Stimulated activated CD8-positive, alpha-beta memory T cell treated with anti-CD3 and anti-CD28 coated beads, Interleukin-2, amount 100 ng/mL, for 1 hour (primary cell): Measurements from ENCODE around the gene CHRNB1.

Source experiments
- DNase-seq, 2 donors: peaks; one replicate each; pipeline ENCODE4 v3.0.0-alpha.2; 2020; ENCODE audit warnings: low read depth in 2 of 2

Gene CHRNB1, protein sequence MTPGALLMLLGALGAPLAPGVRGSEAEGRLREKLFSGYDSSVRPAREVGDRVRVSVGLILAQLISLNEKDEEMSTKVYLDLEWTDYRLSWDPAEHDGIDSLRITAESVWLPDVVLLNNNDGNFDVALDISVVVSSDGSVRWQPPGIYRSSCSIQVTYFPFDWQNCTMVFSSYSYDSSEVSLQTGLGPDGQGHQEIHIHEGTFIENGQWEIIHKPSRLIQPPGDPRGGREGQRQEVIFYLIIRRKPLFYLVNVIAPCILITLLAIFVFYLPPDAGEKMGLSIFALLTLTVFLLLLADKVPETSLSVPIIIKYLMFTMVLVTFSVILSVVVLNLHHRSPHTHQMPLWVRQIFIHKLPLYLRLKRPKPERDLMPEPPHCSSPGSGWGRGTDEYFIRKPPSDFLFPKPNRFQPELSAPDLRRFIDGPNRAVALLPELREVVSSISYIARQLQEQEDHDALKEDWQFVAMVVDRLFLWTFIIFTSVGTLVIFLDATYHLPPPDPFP

DNA sequence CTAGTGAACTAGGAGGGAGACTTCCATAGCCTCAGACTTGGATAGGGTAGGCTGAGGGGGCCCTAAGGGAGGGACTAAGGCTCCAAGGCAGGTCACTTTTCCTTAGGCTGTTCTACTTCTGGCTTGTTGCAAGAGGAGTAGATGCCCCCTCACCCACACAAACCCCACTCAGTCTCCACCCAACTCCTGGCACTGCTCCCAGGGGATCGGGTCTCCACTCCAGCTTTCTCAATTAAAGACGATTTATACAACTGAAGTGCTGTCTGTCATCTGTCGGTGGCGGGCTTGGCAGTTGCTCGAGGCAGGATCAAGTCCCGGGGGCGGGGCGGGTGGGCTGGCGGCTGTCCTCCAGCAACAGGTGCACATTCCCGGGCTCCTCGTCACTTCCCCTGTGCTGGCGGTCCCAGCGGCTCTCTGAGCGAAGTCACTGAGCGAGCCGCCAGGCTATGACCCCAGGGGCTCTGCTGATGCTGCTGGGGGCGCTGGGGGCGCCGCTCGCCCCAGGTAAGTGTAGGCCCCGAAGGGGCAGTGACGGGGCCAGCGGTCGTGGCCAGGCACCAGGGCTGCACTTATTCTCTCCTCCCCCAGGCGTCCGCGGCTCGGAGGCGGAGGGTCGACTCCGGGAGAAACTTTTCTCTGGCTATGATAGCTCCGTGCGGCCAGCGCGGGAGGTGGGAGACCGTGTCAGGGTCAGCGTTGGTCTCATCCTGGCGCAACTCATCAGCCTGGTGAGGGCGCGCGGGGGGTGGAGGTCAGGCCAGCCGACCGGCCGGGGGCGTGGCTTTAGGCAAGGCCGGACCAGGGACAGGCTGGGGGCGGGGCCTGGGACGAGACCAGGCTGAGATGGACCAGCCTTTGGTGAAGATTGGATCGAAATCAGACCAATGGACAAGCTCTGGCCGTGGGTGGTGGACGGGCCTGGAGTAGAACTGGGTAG is at the start of gene CHRNB1:
Gene CHRNB1, plus strand, starts transcription at position 380 of the 937 bp plus-strand sequence. Its CDS starts 67 bp downstream, at position 447.
- DNase-seq = no peak

DNA sequence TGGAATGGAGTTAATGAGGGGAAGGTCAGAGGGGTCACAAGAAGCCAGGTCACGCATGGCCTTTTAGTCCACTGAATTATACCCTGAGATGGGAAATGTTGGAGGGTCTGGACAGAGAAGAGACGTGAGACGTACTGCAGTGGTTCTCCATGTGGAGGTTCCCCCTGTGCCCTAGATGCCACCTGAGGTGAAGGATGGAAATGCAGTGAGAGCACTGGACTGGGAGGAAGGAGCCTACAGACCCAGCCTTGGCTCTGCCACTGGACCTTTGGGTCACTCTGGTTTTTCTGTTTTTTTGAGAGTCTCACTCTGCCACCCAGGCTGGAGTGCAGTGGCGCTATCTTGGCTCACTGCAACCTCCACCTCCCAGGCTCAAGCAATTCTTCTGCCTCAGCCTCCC is 48.7 kb upstream of the CHRNB1 start:
- DNase-seq = no peak

DNA sequence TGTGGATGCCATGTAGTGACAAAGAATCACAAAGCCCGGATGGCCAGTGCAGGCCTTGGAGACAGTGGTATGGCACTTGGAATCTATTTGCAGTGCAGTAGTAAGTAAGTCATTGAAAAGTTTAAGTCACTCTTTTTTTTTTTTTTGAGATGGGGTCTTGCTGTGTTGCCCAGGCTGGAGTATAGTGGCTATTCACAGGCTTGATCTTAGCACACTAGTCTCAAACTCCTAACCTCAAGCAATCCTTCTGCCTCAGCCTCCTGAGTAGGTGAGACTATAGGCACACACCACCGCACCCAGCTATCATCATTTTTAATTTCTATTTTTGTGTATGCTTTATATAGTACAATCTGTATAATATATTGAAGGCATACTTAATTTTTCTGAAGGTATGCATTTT is 46.2 kb upstream of the CHRNB1 start:
- no peak for DNase-seq

DNA sequence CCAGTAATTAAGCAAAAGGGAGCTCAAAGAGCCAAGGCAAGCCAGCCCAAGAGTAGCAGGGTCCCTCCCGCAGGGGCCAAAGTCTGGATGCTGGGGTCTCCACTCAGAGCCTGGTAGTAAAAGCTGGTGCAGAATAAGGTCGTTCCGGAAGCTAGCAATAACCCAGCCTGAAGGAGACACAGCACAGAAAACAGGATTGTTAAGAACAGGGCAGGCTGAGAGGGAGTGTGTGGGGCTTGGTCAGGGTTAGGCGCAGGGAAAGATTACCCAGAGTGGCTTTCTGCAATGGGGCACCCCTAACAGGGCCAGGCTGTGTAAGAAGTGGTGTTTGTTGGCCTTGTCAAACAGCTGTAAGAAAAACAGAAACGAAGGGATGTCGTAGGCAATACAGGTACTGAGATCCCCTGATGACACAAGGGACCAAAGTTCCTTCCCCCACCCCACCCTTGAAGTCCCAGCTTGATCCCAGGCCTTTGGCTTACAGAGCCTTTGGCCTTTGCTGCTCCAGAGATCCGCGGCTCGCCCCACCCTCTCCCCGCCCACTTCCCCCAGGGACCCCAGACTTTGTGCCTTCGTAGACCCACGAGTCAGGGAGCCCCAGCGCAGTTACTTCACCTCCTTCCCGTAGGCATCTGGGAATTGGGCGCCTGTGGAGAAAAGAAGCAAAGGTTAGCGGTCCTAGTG is 41.7 kb upstream of the CHRNB1 start:
- no peak for DNase-seq

DNA sequence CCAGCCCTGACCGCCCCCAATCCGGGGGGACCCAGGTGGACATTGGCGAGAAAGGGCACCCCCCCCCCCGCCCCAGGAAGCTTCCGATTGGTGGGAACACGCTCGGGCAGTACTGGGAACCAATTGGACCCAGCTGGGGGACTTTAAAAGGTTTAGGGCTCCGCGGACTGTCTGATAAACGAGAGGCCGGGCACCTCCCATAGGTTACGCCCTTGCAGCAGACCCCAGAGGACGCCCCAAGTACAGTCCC is 41.2 kb upstream of the CHRNB1 start:
- no peak for DNase-seq

DNA sequence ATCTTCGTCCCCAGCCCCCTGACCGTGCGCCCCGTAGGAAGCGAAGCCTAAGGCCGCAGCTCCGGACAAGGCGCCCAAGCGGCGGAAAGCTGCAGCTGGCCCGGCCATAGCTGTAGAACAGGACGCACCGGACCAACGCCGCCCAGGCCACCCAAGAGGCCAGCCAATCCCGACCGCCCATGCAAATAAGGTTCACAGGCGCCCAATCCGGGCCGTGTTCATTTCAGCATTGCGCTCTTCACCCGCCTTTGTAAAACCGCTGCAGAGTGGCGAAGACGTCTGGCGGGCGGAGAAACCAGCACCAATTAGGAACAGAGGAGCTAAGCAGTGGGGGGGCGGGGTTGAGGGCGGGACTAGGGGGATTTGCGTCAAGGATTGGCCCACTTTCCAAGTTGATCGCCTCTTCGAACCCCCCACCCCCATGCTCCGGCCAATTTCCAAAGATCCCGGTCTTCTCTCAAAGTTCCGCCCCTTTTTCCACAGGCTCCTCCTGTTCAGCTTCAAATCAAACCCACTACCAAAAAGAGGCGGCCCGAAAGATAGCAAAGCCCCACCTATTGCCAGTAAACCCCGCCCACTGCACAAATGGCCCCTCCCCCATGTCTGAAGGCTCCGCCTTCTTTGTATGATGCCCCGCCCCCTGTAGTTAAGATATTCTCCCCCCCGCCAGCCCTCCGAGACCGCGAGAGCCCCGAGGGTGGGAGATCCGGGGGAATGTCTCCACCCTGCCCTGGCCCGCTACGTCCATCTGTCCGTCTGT is 40.7 kb upstream of the CHRNB1 start, which contains the start of gene TMEM256:
Gene TMEM256, minus strand, starts transcription at position 121 of the 760 bp plus-strand sequence. Its CDS starts 13 bp downstream, at position 108.
- peak; percentile 91 to 92 for DNase-seq

DNA sequence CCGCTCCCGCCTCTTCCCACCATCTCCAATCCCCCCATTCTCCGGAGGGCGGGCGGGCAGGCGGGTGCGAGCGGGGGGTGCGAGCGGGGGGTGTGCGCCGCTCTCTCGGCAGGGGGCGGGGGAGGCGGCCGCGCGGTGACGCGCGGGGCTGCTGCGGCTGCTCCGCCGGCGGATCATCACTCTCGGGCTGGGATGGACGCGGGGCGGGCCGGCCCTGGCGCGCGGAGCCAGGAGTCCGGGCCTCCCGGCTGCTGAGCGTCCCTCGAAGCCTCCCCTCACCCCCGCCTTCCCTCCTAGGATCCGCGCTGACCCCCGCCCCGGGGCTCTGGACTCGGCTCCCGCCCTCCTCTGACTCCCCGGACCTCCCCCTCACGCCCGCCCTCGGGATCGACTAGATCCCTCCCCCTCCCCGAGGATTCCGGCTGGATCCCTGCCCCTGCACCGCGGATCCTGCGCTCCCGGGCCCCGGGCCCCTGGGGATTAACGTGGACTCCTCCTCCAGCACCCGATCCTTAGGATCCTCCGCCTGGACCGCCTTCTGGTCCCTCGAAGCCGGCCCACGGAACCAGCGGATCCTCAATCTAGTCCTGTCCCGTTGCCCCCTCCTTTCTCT is 40.0 kb upstream of the CHRNB1 start:
- peak in 1 of 2 donors; percentile 38 for DNase-seq

DNA sequence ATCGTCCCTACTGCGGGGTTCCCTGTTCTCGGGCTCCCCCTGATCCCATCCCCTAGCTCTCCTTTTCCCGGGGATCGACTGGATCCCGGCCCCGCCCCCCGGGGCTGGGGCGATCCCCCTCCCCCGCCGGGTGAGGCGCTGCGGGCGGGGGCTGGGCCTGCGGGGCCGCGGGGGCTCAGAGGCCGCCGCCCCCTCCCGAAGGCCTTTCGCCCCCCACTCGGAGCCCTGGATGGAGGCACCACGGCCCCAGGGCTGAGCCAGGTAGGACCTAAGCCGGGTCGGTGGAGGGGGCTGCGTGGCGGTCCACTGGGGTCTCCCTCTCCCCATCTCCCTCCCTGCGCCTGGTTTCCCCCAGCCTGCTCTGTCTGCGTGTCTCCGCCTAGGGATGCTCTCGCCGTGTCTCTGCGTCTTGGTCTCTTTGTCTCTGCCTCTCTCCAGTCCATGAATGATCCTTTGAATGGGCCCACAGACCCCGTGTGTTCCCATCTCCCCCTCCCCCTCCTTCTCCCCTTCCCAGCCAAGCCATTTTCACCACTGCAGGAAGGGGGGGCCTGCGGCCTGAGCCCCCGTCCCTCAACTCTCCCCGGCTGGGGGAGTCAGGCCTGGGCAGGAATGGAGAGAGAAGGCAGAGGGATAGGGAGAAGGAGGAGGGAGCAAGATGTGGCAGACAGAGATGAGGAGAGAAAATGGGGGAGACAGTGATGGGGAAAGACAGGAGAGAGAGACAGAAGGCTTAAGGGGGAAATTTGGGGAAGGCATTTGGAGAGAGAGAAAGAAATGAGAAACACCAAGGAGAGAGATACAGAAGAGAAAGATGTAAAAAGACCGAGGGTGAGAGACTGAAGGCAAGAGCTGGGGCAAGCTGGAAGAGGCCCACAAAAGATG is 39.3 kb upstream of the CHRNB1 start:
- no peak for DNase-seq

DNA sequence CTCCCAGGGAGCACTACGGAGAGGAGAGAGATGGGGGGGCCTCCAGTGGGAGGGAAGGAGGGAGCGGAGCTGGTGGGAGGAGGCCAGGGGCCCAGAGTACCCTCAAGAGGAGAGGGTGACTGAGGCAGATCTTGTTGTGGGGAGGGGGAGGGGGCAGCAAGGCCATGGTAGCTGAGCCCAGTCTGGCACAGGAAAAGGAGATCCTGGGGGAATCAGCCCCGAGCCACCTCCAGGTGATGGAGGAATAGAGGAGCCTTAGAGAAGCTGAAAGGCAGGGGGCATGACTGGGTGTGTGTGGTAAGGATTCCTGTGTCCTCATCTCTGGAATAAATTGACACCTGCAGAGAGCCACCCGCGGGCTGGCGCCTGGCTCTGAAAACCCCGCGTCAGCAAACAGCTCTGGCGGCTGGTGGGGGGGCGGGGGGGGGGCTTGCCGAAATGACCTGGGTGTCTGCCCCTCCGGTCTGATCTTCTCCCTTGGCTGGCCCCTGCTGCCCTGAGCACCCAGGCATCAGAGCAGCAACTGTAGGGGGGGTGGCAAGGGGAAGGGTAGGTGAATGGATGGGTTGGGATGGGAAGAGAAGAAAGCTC is 38.5 kb upstream of the CHRNB1 start:
- DNase-seq = no peak

DNA sequence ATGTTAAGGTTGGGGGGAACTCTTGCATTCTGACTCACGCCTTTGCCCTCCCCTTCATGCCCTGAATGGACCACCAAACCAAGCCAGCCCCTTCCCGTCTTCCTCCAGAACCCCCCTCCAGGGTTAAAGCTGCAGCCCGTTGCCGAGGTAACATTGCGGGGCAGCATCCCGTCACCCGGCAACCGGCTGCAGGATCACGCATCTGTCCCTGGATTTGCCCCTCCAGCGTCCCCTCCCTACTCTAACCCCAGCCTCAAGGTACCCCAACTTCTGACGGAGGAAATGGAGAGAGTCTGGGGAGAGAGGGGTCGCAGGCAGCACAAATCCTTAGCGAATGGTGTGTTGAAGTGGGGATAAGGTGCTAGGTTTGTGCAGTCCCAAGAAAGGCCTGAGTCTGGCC is 37.8 kb upstream of the CHRNB1 start:
- no peak for DNase-seq

DNA sequence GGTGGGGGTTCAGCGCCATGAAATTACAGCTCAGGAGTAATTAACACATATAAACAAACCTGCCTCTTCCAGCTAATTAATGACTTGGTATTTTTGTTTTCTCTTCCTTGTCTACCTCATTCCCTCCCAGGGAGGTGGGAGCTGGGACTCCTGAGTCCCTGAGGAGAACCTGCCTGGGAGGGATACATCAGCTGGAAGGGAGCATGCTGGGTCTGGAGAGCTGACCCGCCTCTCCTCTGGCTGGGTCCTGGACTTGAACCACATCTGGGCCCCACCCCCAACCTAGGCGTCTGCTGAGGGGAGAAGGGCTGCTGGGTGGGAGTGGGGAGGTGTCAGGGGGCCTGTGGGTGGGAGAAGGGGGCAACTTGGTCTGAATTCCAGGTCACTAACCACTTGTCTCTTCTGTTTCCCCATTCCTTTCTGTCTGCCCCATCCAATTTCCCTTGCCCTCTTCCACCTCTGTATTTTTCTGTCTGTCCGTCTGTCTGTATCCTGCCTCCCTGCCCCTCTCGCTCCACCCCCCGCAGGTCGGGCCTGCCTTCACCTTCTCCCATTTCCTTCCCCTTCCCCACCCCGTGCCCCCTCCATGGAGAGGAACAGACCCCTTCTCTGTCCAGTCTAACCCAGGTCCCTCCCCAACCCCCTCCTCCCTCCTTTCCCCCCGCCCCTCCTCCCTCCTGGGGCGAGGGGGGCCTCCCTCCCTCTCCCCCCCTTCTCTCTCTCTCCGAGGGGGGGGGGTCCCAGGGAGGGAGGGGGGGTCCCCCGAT is 37.2 kb upstream of the CHRNB1 start, which contains the start of gene NLGN2:
Gene NLGN2, plus strand, starts transcription at position 361 of the 767 bp plus-strand sequence. CDS start 411 bp downstream, outside the sequence.
- no peak for DNase-seq

DNA sequence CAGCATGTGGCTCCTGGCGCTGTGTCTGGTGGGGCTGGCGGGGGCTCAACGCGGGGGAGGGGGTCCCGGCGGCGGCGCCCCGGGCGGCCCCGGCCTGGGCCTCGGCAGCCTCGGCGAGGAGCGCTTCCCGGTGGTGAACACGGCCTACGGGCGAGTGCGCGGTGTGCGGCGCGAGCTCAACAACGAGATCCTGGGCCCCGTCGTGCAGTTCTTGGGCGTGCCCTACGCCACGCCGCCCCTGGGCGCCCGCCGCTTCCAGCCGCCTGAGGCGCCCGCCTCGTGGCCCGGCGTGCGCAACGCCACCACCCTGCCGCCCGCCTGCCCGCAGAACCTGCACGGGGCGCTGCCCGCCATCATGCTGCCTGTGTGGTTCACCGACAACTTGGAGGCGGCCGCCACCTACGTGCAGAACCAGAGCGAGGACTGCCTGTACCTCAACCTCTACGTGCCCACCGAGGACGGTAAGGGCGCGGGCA is 36.6 kb upstream of the CHRNB1 start:
- no peak for DNase-seq

DNA sequence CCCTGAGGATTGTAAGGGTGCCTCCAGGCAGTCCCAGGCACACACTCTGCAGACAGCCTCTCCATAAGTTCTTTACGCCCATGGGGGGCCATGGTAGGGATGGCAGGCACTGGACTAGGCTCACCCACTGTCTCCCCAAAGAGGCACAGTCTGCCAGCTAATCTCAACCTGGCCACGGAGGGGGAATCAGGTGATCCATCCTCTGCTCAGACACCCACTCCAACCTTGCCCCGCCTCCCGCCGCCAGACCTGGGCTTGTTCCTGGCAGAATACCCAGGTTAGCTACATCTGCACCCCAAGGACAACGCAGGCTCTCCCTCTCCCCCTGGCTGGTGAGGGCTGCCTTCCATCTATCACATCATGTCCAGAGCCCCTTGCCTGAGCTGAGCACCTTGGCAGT is 36.0 kb upstream of the CHRNB1 start:
- DNase-seq = no peak

DNA sequence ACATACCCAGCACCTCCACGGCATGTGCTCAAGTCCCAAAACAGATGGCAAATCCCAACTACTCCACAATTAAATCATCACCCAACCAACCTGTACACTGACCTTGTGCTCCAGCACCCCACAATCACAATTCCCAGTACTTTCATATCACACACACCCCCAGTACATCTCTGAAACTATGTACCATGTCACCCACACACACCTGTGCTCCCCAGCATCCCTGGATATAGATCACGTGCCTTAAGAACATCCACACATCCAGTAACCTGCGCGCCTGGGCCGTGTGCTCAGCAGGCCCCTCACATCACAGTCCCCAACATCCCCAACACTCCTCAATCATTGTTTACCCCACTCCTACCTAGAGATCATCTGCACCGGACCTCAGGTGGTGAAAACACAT is 35.1 kb upstream of the CHRNB1 start:
- no peak for DNase-seq

DNA sequence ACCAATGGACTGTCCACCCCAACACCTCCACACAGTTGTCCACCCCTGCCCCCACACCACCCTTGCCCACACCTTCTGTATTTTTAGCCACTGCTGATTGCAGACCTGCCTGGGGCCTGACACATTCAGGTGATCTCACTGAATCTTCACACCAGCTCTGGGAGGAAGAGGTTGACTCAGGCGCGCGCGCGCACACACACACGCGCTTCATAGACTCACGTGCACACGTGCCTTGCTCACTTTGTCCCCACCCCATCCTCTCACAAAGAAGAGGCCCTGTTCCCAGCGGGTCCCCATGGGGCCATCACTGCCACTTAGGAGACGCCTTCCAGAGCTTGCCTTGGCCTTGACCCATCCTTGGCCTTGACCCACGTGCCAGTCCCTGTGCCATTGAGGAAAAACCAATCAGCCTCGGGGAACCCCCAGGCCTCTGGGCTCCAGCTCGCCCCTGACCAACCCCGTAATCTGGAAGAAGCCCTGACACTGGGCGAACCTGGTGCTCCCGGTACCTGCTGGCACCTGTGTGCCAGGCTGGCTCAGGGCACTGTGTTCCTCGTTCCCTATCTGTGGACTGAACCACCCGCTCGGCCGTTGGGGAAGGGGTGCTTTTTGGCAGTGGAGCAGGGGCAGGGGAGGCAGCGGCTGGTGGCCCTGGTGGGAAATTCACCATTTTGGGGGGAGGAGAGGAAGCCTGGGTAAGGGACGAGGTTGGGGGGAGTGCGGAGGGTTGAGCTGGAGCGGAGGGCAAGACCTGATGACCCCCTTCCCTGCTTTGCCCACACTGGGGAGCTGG is 34.0 kb upstream of the CHRNB1 start:
- no peak for DNase-seq

DNA sequence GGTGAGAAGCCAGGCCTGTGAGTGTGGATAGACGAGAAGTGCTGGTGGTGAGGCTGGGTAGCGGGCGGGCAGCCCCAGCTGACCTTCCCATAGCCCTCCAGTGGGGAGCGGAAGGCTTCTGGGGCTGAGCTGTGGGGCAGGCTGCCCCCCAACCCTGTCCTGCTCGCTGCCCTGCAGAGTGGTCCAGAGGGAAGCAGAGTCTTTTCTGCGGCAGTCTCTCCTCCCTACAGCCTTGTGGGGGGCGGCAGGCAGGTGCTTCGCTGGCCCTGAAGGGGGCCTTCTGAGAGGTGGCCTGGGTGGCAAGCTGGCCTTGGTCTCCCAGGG is 33.5 kb upstream of the CHRNB1 start:
- DNase-seq = no peak

DNA sequence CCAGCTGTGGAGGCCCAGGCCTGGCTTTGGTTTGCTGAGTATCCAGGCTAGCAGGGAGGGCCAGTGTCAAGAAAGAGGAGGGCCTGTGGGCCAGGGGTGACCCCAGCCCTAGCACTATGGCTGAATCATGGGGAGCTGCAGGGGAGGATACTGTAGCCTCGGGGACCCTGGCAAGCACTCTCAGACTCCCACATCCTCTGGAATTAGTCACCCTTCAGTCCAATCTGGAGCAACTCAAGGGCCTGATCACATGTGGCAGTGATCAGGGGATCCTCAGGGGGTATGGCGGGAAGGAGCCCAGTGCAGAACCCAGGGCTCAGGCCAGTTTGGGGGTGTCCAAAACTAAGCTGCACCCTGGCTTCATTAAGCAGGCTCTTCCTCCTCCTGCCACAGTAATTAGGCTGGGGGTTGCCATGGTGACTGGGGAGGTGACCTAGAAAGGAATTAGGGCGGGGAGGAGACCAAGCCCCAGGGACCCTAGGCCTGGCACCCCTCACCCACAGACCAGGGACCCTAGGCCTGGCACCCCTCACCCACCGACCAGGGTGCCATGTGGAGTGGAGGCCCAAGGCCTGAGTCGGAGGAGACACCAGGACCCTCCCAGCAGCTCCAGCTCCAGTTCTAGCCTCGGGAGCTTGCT is 31.4 kb upstream of the CHRNB1 start:
- DNase-seq = no peak
